ENCODE results near the gene POLR2L.

DNA sequence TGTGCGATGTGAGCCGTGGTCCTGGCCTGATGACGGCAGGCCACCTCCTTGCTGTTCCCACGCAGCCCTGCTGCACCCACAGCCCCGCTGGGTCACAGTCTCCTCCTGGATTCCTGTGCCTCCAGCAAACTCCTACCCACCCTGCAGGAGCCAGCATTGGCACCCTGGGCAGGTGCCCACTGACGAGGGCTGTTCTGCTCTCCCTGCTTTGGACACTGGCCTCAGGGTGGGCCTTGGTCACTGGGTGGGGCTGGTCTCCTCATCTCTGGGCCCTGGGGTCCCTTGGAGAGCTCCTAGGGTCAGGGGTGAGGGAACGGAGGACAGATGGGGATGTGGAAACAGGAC, 13.0 kb upstream of the POLR2L start:
- TF ChIP-seq, protein P1, sequence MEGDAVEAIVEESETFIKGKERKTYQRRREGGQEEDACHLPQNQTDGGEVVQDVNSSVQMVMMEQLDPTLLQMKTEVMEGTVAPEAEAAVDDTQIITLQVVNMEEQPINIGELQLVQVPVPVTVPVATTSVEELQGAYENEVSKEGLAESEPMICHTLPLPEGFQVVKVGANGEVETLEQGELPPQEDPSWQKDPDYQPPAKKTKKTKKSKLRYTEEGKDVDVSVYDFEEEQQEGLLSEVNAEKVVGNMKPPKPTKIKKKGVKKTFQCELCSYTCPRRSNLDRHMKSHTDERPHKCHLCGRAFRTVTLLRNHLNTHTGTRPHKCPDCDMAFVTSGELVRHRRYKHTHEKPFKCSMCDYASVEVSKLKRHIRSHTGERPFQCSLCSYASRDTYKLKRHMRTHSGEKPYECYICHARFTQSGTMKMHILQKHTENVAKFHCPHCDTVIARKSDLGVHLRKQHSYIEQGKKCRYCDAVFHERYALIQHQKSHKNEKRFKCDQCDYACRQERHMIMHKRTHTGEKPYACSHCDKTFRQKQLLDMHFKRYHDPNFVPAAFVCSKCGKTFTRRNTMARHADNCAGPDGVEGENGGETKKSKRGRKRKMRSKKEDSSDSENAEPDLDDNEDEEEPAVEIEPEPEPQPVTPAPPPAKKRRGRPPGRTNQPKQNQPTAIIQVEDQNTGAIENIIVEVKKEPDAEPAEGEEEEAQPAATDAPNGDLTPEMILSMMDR (IDR thresholded peaks at IDR 0.05), result no peak
- TF ChIP-seq POLR2AphosphoS5 (IDR thresholded peaks at IDR 0.05), result no peak
- no peak for TF ChIP-seq POLR2A (IDR thresholded peaks at IDR 0.05; ENCODE audit: low read depth)
- no peak for TF ChIP-seq EP300 (IDR thresholded peaks at IDR 0.05)
